ENCODE results near the gene SLC26A5.
A peak's percentile ranks its signal among the peaks of the same experiment; 100 is the strongest.

Gene SLC26A5

DNA sequence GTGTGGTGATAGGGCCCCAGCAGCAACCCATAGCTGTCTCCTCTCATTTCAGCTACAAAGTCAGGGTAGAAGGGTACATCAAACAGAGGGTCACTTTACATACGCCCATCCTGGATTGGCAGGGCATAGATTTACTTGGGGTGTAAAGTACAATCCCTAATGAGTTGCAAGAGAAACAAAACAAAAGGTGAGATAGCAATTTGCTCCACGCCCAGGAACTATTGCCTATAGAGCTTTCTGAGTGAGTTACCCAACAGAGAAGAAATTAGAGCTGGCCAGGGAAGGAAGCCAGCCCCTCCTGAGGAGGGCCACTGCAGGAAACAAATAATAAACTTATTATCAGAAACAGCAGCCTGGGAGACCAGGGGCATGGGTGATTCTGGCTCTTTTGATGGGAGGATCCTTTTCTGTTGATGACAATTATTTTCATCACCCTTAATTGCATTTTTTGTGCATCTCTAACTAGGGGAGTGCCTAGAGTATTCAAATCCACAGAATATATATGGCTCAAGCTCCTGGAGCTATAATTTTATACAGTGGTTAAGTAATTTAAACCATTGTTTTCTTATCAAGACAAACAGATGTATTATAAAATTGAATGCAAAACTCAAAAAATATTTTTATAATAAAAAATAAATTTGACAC is 47.4 kb downstream of the SLC26A5 start:
- no peak for DNase-seq

DNA sequence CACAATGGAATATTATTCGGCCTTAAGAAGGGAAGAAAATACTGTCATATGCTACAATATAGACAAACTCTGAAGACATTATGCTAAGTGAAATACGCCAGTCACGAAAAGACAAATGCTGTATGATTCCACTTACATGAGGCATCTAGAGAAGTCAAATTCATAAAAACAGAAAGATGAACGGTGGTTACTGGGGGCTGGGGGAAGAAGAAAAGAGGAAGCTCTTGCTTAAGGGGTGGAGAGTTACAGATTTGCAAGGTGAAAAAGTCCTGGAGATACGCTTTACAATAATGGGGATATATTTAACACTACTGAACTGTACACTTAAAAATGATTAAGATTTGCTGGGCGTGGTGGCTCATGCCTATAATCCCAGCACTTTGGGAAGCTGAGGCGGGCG is 49.5 kb downstream of the SLC26A5 start:
- DNase-seq: no peak

DNA sequence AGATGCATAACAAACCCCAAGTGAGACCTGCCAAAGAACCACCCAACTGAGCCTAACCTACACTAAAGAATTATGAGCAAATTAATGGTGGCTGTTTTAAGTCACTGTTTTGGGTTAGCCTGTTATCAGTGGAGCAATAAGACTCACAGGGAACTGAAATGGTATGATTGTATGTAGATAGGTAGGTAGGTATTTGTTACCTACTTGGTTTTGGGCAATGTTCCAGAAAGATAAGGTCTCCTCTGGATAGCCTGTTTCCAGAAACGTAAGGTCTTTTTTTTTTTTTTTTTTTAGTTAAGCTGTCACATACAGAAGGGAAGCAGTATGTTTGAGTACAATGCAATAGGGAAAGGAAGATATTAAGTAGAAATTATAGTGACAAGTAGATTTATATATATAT is 50.9 kb downstream of the SLC26A5 start:
- DNase-seq: no peak

DNA sequence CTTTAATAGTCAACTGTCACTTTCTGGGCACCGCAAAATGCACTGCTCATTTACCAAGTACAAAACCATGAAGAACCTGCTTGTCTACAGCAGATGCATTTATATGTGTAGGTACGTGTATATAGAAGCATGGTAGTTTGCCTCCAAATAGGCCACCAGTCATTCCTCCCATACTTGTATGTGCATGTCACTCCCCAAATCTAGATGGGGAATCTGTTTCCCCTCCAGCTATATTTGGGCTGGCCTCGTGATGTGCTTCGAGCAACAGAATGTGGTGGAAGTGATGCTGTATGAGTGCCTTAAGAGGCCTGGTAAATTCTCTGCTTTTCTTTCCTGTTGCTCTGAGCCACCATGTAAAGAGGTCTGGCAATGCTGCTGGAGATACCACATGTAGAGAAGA is 51.4 kb downstream of the SLC26A5 start:
- no peak for DNase-seq

DNA sequence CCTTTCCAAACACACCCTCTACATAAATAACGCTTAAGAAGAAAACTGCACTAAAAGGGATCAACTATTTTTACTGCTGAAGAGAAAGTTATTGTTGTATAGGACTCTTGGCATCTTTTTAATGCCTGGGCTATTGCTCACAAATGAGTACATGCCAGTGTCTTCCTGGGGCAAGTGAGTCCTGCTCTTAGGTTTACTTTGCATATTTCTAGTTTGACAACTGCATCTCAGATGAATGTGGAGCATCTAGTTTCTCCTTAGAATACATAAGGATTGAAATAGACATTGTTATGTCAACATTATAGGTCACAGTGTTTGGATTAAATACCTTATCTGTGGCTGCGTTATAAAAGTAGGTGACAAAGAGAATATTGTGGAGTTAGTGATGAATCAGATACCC is 54.0 kb downstream of the SLC26A5 start:
- no peak for DNase-seq

DNA sequence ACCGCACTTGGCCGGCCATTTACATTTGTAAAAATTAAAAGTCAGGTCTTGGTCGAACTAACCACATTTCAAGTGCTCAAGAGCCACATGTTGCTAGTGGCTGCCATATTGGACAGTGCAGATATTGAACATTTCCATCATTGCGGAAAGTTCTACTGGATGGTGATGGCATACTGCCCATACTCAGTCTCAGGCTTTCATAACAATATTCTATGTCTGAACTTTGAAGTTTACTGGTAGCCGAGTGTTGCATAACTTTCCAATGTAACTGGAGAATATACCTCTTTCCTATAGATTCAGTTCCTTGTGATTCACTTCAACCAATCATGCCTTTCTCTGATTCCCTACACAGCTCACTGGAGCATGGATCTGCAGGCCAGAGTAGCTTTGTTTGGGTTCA is 54.9 kb downstream of the SLC26A5 start:
- no peak for DNase-seq

DNA sequence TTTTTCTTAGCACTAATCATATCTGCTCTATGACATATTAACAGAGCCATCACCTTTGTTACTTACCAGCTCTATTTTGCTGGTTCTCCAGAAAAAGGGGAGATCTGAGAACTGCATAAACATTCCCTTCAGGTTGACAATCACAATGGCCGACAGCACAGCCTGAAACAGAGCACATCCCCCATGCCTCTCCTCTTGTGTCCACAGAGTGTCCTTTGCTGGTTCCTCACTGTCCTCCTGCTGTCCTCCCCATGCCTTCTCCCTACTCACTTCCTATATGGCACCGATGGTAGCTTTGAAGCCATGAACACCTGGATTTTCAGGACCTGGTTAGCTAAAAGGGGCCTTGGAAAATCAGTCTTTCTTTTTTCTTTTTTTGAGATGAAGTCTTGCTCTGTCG is 56.7 kb downstream of the SLC26A5 start:
- DNase-seq: no peak

DNA sequence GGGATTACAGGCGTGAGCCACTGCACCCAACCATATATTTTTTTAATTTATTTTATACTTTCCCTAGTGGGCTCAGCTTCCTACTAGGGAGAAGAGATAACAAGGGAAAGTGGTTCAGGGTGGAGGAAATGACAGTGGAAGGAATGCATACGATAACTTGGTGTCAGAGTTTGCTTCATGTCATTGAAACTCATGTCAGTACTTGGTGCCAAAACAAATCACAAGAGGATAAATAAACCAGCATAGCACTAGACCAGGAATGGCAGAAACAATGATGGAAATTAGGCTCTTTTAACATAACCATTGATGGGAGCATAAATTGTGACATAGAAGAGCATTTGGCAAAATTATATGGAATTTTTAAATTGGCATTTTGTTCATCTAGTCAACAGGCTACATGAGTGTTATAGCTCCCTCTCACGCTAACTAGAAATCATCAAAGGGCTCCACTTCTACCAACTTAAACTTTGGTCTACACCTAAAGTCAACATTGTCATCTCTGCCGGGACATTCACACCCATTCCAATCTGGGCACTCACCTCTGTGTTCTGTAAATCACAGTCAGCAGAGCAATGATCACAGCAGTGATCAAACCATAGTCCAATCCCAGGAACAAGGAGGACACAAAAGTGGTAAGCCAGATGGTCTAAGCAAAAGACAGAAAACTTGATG is 57.4 kb downstream of the SLC26A5 start:
- no peak for DNase-seq

DNA sequence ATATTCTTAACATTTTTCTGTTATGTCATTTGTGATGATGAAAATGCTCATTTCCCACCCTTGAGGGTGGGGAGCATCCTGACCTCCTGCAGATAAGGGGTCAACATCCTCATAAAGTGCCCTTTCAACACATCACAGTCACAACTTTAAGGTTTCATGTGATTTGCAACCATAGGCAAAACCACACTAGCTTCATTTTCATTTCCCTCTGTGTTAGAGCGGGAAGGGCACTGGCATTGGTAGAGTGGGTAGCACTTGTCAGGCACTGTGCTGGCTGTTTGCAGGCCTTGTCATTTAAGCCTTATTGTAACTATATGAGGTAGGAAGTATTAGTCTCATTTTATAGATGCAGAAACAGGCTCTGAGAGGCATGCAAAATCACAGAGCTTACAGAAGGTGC is 58.8 kb downstream of the SLC26A5 start:
- DNase-seq: no peak

DNA sequence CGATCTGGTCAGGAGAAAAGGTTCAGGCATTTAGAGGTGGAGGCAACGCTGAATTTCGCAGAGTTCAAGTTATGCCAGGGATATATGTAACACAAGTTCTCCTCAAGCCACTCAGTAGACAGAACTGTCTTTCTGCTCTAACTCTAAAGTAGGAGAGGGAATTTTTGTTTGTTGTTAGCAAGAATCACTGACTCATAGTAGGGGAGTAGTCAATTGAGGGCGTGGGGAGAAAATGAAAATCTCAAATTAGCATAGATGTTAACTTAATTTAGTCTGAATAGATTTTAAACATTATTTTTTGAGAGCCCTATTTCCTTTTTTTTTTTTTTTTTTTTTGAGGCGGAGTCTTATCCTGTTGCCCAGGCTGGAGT is 64.0 kb downstream of the SLC26A5 start:
- no peak for DNase-seq

DNA sequence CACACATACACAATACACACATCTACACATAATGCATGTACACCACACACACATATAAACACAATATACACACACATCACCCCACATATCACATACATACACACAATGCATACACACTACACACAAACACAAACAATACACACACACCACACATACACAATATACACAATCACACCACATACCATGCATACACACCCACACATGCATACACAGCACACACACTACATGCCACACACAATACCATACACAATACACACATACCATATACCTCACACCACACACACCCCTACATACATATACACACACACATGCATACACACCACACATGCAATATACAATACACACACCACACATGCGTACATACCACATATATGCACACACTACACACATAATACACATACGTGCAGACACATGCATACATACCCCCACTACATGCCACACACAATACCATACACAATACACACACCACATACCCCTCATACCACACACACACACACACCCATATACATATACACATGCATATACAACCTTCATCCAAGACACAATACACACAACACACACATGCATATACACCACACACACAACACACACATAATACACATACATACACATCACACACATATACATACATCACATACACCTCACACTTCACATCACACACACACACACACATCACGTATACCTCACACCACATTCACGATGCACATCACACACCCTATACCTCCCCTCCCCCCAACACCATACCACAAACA is 64.6 kb downstream of the SLC26A5 start:
- DNase-seq: no peak

DNA sequence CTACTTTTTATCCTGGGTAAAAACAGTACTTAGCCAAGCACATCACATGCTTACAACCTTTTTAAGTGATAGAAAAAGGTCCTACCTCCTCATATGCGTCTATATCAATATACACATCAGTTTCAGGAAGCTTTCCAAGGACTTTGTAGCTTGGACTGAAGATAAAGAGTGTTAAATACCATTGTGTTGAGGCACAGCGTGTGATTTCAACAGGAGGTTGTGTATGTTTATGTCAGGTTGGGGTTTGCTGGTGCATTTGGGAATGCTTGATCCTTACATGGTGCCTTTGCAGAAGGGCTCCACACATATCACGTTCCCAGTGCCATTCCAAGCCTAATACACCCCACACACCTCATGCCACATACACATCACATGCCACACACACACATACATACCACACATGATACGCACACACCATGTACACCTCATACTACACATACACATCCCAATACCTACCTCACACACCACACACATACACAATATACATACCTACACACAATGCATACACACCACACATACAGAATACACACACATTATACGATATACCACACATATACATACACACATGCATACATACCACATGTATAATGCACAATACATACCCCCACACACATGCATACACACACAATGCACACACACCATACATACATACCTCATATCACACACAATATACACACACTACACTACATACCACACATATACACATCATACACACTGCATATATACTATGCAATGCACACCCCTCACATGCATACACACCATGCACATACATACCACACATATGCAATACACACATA is 65.4 kb downstream of the SLC26A5 start:
- DNase-seq: no peak

DNA sequence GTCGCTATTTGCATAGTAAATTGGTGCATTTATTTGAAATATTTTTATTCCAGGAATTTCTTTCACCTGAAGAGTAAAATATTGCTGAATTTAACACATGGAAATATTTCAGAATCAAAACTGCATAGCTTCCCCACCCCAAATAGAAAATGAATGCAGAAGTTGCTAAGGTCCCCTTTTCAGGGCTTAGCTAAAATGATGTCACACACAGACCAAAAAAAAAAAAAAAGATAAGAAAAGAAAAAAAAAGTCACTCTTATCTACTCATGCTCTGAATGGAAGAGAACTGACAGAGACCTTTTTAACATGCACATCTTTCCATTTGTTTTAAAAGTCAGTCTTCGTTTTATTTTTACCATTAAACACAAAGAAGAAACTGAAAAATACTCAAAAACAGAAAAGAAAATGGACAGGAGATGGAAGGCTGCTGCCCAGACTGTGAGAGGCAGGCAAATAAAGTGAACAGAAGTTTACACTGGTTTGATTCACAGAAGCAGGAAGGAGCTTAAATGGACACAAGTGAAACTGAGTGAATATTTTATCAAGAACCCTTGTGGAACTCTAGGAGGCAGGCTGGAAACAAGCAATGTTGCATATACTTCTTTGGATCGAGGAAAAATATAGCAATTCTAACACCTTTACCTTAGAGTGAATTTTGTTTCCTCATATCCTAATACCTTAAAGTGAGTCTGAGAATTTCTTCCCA is 66.6 kb downstream of the SLC26A5 start:
- no peak for DNase-seq

DNA sequence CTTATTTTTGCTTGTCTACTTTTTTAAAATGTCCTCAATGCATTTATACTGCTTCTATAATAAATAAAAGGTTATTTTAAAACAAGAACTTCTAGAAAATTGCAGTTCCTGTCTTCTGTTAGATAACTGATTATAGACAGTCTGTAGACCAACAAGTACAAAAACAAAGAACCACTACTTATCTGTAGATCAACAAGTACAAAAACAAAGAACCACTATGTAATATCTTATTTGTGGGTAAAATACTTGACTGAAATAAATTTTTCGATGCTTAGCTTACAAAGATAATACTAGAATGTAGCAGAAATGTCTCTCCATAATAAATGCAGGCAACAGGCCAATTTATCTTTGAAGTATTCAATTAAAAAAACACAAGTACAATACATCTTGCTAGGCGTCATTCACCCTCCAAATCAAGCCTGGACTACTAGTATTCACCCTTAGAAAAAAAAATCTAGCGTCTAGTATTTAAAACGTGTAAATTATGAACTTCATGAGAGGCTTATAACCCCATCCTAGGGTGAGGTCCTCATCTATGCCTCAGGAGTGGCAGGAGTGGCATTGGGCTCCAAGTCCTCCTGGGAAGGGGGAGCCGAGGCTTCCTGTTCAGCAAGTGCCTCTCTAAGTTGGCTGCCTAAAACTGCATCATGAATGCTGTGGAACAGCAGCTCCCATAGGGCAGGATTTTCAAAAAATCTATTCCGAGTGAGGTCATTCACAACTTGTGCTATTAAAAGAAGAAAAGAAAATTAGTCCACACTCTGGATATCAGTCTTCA is 72.0 kb downstream of the SLC26A5 start:
- no peak for DNase-seq

DNA sequence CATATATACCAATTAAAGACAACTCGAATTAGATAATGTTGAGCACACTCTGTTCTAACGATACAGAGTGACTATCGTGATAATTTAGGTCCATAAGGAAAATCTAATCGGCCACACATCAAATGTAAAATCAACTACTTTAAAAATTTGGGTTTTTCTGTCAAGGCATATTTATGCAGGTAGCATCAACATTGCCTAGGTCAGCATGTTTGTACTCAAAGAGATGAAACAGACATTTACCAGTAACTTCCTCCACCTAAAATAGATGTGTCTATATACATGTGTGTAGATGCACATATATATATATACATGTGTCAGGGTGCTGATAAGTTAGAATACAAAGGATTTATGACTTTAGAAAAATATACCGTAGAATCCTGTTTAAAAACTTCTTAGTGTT is 76.6 kb downstream of the SLC26A5 start:
- no peak for DNase-seq

DNA sequence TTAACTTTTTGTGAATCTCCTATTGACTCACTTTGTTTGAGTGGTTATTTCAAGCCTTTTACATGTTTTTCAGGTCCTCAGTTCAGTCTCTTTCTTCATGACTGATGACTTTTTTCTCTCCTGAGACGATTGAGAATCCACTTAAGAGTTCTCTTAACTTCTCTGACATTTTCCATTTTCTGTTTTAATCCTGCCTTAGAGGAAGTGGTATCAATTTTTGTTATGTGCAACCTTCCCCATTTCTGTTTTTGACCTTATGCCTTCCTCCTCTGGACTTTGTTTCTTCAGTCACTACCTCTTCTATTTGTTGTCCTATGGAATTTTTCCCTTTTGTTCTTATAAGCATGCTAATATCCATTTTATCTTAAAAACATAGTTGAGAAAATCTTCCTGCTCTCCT is 96.2 kb downstream of the SLC26A5 start:
- no peak for DNase-seq

DNA sequence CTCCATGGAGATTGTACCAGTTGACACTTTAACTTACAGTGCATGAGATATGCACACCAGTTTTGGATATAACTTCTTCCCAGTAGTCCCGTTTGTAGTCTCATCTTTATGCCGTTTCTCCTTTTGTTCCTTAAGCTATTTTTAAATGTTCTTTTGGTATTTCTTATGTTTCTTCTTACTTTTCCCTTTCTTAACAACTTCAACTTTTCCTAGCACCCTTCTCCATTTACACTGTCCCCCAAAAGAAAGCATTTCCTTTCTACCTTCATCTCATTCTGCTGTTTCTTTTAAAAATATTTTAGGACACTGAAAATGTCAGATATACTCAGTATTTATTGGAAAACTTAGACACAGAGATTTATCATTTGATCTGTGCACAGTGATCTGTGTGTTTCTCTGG is 97.0 kb downstream of the SLC26A5 start:
- DNase-seq: no peak

DNA sequence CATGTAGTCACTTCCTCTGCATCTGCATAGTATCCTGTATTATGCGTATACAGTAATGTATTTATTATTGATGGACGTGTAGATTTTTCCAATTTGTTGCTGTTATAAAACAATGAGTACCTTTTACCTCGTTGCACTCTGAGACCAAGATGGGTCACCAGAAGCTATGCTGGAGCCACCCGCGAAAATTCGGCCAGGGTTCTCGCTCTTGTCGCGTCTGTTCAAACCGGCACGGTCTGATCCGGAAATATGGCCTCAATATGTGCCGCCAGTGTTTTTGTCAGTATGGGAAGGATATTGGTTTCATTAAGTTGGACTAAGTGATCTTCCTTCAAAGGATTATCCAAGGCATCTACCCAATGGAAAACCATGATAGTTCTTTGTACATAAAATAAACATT is 97.6 kb downstream of the SLC26A5 start:
- DNase-seq: no peak

DNA sequence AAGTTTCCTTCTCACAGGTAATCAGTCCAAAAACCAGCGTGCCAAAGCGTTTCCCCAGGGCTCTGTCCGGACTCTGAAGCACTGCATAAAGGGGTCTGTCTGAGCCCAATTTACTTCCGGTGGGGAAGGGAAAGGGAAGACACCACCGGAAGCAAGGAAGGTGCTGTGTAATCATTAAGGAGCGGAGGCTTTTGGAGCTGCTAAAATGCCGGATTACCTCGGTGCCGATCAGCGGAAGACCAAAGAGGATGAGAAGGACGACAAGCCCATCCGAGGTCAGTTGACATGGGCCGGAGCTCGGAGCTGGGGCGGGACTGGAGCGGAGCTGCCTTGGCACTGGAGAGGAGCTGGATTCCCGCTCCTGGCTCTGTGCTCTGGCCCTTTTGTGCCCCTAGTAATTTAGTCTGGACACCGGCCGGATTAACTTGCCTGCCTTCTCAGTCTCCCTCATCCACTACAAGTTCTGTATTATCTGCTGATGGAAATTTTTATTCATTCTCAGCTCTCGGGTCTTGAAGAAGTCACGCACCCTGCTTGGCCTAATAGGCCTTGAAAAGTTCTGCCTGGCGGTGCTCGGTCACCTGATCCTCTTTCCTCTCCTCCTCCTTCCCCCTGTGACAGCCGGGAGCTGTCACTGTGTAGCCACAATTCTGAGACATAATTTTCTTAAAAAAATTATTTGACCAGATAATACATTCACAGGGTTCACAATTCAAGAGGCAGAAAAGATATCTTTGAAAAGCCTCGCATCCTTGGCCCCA is 98.3 kb downstream of the SLC26A5 start, which contains the start of gene PSMC2:
PSMC2 (plus strand) TSS at position 137 of the 761 bp plus-strand sequence; CDS start at position 206, 69 bp downstream.
- DNase-seq: peak; percentile 75

DNA sequence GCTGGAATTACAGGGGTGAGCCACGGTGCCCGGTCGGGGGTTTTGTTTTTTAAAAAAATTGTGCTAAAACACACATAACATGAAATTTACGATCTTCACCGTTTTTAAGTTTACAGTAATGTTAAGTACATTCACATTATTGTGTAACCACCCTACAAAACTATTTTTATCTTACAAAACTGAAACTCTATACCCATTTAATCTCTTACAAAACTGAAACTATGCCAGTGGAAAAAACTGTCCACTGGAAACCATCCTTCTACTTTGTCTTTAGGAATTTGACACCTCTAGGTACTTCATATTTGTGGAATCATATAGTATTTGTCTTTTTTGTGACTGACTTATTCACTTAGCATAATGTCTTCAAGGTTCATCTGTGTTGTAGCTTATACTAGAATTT is 99.6 kb downstream of the SLC26A5 start:
- DNase-seq: no peak
